ENCODE results near the gene THRB.

Gene THRB

DNA sequence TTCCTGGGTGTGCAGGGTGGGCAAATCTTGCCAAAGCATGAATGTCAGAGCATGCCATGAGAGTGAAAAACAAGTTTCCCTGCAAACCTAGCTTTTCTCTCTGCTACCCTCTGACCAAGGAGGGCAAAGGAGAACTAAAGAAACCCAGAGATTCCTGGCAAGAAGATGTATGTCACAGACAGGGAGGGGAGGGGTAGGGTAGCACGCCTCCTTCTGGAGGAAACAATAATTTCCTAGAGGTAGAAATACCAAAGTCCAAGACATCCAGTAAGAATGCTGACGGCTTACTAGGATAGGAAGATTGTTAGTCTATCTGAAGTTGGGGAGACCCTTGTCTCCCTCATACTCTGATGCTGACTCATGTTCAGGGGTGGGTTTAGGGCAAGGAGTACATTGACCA lies 345.6 kb downstream of the THRB start:
- H3K4me3 Mint-ChIP-seq = no peak overlapping the region
- no peak for DNase-seq
- H3K27ac Mint-ChIP-seq = no peak overlapping the region
- peaks cover 8% of the 10 kb centered on the region for H3K27me3 Mint-ChIP-seq
- H3K36me3 Mint-ChIP-seq (ENCODE audit: low read depth) = no peaks in the 10 kb centered on the region
- no peaks in the 10 kb centered on the region for H3K9me3 Mint-ChIP-seq
- peaks cover 6% of the 10 kb centered on the region for H3K4me1 Mint-ChIP-seq (ENCODE audit: low read depth)

GRCh38 chr3:24145981-24146822 lies 348.4 kb downstream of the THRB start:
- DNase-seq = no peak
- Mint-ChIP-seq H3K4me3 (no peak overlapping the region), H3K4me1 (ENCODE audit: low read depth) (no peaks in the 10 kb centered on the region), H3K27ac (no peak overlapping the region), H3K36me3 (ENCODE audit: low read depth) (no peaks in the 10 kb centered on the region), H3K9me3 (no peaks in the 10 kb centered on the region), H3K27me3 (peaks cover 4% of the 10 kb centered on the region)

DNA sequence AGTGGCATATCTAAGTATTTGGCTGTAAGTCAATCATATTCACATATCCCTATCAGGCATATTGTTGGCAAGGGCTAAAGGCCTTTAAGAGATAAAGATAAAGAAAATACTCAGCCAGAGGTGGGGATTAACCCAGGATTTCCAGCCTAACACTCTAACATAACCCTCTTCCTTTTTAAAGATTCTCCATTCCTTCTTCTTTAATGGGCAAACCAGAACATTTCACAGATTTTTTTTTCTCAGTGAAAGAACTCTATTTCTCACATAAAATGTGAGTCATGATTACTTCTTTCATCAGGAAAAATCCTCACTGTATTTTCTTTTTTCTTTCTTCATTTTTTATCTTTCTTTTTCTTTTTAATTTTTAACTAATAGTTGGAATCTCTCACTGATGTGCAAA lies 349.2 kb downstream of the THRB start:
- Mint-ChIP-seq H3K27me3 (peaks cover 4% of the 10 kb centered on the region), H3K4me1 (ENCODE audit: low read depth) (no peaks in the 10 kb centered on the region), H3K27ac (no peak overlapping the region), H3K4me3 (no peak overlapping the region), H3K9me3 (no peaks in the 10 kb centered on the region), H3K36me3 (ENCODE audit: low read depth) (no peaks in the 10 kb centered on the region)
- no peak for DNase-seq

GRCh38 chr3:24142127-24142526 lies 352.5 kb downstream of the THRB start:
- Mint-ChIP-seq H3K27ac (no peak overlapping the region), H3K4me1 (ENCODE audit: low read depth) (no peaks in the 10 kb centered on the region), H3K36me3 (ENCODE audit: low read depth) (no peaks in the 10 kb centered on the region), H3K9me3 (no peaks in the 10 kb centered on the region), H3K4me3 (no peak overlapping the region), H3K27me3 (no peaks in the 10 kb centered on the region)
- DNase-seq = no peak

GRCh38 chr3:24141548-24141947 lies 353.1 kb downstream of the THRB start:
- Mint-ChIP-seq H3K36me3 (ENCODE audit: low read depth) (no peaks in the 10 kb centered on the region), H3K27me3 (no peaks in the 10 kb centered on the region), H3K4me1 (ENCODE audit: low read depth) (no peaks in the 10 kb centered on the region), H3K27ac (no peak overlapping the region), H3K4me3 (no peak overlapping the region), H3K9me3 (no peaks in the 10 kb centered on the region)
- no peak for DNase-seq

- Mint-ChIP-seq H3K27ac (no peak overlapping the region), H3K36me3 (ENCODE audit: low read depth) (no peaks in the 10 kb centered on the region), H3K4me3 (no peak overlapping the region), H3K4me1 (ENCODE audit: low read depth) (no peaks in the 10 kb centered on the region), H3K27me3 (no peaks in the 10 kb centered on the region), H3K9me3 (no peaks in the 10 kb centered on the region)
- no peak for DNase-seq
Observed at GRCh38 chr3:24139463-24140412, 354.9 kb downstream of the THRB start.

DNA sequence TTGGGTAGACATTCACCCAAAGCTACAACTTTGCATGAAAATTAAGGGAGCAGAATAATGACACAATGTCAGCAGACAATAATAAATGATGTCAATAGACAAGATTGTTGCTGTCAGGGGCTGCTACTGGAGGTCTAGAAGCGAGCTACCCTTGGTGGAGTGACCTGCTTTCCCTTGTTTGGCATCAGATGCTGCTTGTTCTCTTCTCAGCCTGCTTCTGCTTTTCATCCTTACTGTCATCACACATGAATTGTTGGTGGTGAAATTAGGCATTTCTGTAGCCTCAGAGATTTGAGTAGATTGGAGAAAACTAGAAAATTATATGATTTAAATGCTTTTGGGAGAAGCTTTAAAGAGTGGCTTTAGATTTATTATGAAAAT lies 355.8 kb downstream of the THRB start:
- Mint-ChIP-seq H3K36me3 (ENCODE audit: low read depth) (no peaks in the 10 kb centered on the region), H3K27me3 (no peaks in the 10 kb centered on the region), H3K27ac (no peak overlapping the region), H3K4me1 (ENCODE audit: low read depth) (no peaks in the 10 kb centered on the region), H3K4me3 (no peak overlapping the region), H3K9me3 (no peaks in the 10 kb centered on the region)
- no peak for DNase-seq

- no peak overlapping the region for H3K27ac Mint-ChIP-seq
- no peaks in the 10 kb centered on the region for H3K27me3 Mint-ChIP-seq
- no peak overlapping the region for H3K4me3 Mint-ChIP-seq
- DNase-seq = no peak
- H3K4me1 Mint-ChIP-seq (ENCODE audit: low read depth) = no peaks in the 10 kb centered on the region
- no peaks in the 10 kb centered on the region for H3K36me3 Mint-ChIP-seq (ENCODE audit: low read depth)
- no peaks in the 10 kb centered on the region for H3K9me3 Mint-ChIP-seq
Observed at GRCh38 chr3:24137958-24138875, 356.4 kb downstream of the THRB start.

GRCh38 chr3:24137334-24137733 lies 357.3 kb downstream of the THRB start:
- Mint-ChIP-seq H3K4me3 (no peak overlapping the region), H3K27me3 (no peaks in the 10 kb centered on the region), H3K4me1 (ENCODE audit: low read depth) (no peaks in the 10 kb centered on the region), H3K9me3 (no peaks in the 10 kb centered on the region), H3K27ac (no peak overlapping the region), H3K36me3 (ENCODE audit: low read depth) (no peaks in the 10 kb centered on the region)
- DNase-seq = no peak

- Mint-ChIP-seq H3K4me3 (no peak overlapping the region), H3K27ac (no peak overlapping the region), H3K27me3 (no peaks in the 10 kb centered on the region), H3K4me1 (ENCODE audit: low read depth) (no peaks in the 10 kb centered on the region), H3K36me3 (ENCODE audit: low read depth) (no peaks in the 10 kb centered on the region), H3K9me3 (no peaks in the 10 kb centered on the region)
- DNase-seq = no peak
Observed at GRCh38 chr3:24136624-24137310, 357.9 kb downstream of the THRB start.

- no peaks in the 10 kb centered on the region for H3K27me3 Mint-ChIP-seq
- DNase-seq = no peak
- no peaks in the 10 kb centered on the region for H3K9me3 Mint-ChIP-seq
- no peaks in the 10 kb centered on the region for H3K4me1 Mint-ChIP-seq (ENCODE audit: low read depth)
- H3K36me3 Mint-ChIP-seq (ENCODE audit: low read depth) = no peaks in the 10 kb centered on the region
- H3K27ac Mint-ChIP-seq = no peak overlapping the region
- no peak overlapping the region for H3K4me3 Mint-ChIP-seq
Observed at GRCh38 chr3:24135280-24135679, 359.4 kb downstream of the THRB start.

DNA sequence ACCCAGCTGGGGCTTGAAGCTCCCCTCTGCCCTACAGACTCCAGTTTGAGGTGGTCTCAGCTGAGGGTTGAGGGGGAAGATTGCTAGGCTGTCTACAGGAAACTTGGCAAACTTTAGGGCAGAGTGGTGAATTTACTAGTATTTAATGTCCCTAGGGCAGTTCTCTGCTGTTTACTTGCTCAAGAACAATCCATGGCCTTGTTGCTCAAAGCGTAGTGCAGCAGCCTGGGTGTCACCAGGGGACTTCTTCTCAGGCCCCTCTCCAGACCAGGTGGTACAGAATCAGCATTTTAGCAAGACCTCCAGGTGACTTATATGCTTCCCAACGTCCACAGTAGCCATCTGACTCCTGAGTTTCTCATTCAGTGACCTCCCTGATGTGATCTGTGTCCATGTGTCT lies 360.7 kb downstream of the THRB start:
- H3K4me3 Mint-ChIP-seq = no peak overlapping the region

GRCh38 chr3:24133436-24133835 lies 361.2 kb downstream of the THRB start:
- Mint-ChIP-seq H3K4me3 (no peak overlapping the region), H3K4me1 (ENCODE audit: low read depth) (no peaks in the 10 kb centered on the region), H3K9me3 (no peaks in the 10 kb centered on the region)

More for the DNA sequence above, 360.7 kb downstream of the THRB start:
- H3K9me3 Mint-ChIP-seq = no peaks in the 10 kb centered on the region
- no peaks in the 10 kb centered on the region for H3K27me3 Mint-ChIP-seq
- no peaks in the 10 kb centered on the region for H3K36me3 Mint-ChIP-seq (ENCODE audit: low read depth)
- no peak overlapping the region for H3K27ac Mint-ChIP-seq
- no peaks in the 10 kb centered on the region for H3K4me1 Mint-ChIP-seq (ENCODE audit: low read depth)
- DNase-seq = no peak

DNA sequence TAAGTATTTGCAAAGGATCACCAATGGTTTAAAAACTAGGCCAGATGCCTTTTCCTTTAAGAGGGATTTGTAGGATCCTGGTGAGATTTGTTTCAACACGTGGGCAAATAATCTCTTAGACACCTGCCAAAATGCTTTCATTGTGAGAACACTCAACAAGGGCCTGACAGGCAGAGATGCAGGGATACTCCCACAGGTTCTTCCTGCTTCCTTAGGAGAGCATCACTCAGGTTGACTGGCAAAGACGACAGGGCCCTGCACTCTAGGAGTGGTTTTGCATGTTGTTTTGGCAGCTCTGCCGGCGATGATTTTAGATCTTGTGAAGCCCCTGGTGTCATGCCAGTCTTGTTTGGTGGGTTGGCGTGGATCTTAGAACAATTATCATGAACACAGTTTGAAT lies 365.1 kb downstream of the THRB start:
- no peaks in the 10 kb centered on the region for H3K36me3 Mint-ChIP-seq (ENCODE audit: low read depth)
- H3K27me3 Mint-ChIP-seq = no peaks in the 10 kb centered on the region
- DNase-seq = no peak
- H3K4me1 Mint-ChIP-seq (ENCODE audit: low read depth) = no peaks in the 10 kb centered on the region
- no peak overlapping the region for H3K27ac Mint-ChIP-seq
- H3K9me3 Mint-ChIP-seq = no peaks in the 10 kb centered on the region
- no peak overlapping the region for H3K4me3 Mint-ChIP-seq

More at GRCh38 chr3:24133436-24133835, 361.2 kb downstream of the THRB start:
- DNase-seq = no peak
- H3K27me3 Mint-ChIP-seq = no peaks in the 10 kb centered on the region
- H3K36me3 Mint-ChIP-seq (ENCODE audit: low read depth) = no peaks in the 10 kb centered on the region
- H3K27ac Mint-ChIP-seq = no peak overlapping the region
